HG03039 (cell line): ENCODE data around the gene BDKRB2.

Experiments used
- ATAC-seq: cut with Tn5 transposase; IDR thresholded peaks from one replicate; pipeline ENCODE4 v1.9.1; 2021; ENCODE audit warnings: mild to moderate bottlenecking, moderate library complexity; ENCODE audit not compliant: unreplicated experiment

Gene BDKRB2

DNA sequence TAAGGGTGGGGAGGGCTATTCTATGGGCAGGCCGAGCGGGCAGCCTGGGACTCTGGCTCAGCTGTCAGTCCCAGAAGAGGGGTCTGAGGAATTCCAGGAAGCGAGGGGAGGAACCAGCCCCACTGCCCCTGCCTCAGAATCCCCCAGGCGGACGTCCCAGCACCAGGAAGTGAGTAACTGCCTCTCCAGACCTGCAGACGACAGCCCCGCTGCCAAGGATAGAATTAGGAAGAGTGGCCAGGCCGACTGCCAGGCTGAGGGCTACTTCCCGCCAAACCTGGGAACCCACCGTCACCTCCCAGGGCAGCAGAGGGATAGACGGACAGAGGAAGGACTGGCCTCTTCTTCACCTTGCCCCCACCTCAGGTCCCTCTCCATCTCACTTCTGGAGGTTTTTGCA is 6.7 kb upstream of the BDKRB2 start:
- ATAC-seq: no peak

DNA sequence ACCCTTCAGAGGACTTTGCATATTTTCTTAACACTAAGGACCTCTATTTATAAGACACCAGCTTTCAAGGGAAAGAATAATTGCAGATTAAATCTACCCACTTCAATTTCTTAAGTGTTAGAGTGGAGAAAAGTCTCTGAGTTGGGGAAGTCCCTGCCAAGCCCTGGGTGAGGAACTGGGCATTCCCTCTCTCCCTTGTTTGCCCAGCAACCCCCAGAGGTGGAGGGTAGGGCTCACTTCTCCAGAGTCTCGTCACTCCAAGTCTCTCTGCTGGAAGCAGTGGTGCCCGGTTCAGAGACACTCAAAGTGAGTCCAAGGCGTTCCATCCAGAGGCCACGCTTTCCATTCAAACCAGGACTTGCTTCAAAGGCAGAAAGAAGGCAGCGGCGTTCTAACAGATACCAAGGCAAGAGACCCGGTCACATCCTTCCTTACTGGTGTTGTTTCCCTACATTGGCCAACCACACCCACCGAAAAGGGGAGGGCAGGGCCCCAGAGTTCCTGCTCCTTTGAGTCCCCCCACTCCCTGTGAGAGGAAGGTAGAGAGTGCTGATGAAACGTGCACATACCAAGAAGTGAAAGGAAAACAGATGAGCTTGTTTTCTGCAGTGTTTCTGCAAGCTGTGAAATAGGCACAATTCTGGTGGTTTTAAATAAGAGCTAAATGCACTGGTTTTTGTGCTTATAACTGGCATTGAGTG is 6.1 kb upstream of the BDKRB2 start:
- no peak for ATAC-seq

DNA sequence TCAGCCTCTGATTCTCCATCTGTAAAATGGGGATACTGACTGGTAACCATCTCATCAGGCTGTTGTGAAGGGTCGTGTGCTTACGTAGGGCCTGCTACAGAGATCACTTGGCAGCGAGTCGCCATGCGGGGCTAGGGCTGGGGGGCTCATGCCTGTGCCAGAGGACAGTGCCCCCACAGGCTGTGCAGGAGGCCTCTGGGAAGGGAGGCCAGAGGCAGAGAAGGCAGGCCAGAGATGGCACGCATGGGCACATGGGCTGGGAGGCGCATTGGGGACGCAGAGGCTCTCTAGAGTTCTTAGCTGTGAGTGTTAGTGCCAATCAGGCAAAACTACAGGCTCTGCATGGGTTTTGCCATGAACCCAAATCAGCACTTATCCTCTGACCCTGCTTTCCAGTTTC is 3.5 kb upstream of the BDKRB2 start:
- no peak for ATAC-seq

DNA sequence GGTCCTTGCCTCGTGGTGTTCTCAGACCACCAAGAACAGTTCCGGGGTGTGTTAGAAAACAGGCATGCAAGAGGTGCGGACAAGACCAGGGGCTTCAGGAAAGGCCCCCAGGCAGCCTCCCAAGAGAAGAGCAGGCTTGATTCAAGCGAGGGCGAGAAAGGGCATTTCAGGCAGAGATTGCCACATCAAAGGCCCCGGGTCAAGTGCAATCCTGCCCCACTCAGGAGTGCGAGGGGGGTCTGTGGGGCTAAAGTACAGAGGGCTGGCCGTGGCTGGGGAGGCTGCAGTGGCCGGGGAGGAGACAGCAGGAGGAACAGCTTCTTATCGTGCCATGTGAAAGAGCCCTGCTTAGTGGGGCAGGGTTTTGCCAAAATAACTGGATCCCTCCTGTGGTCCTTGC is 2.7 kb upstream of the BDKRB2 start:
- no peak for ATAC-seq

DNA sequence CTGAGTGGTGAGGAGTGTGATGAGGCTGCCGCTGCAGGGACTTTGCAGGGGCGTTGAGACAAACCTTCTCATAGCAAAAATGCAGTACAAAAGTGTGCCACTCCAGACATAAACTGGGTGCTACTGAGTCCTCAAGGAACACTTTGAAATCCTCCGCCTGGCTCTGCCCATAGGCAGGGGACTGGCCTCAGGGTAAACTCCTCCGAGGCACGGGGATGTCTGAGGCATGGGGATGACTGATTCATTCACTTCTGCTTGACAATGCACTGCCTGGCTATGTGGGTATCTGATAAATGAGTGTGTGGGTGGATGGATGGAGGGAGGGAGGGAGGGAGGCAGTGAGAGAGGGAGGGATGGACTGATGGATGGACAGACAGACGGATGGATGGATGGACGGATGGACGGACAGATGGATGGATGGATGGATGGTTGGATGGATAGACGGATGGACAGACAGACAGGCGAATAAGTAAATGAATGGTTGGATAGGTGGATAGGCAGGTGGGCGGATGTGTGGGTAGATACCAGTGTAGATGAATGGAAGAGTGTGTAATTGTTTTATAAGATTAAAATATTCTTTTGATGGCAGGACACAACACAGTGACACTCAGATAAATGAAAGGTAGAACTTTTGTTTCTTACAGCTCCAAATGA is 2.1 kb upstream of the BDKRB2 start:
- ATAC-seq: no peak

DNA sequence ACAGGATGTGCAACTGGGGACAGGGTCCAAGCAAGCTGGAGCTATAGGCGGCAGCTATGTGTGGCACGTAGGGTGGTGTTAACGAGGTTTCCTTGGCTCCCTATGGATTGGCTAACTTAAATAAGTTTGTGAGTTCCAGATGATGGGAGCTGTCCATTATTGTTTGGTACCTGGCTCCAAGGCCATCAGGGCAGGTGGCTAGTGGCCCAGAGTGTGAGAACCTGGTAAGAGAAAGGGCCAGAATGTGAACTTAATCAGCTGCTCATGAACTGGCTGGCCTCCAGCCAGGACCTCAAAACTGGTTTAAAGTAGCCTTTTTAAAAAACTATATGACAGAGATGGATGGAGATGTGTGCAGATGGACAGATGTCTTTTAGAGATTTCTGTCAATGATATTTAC is 1.5 kb upstream of the BDKRB2 start:
- no peak for ATAC-seq

DNA sequence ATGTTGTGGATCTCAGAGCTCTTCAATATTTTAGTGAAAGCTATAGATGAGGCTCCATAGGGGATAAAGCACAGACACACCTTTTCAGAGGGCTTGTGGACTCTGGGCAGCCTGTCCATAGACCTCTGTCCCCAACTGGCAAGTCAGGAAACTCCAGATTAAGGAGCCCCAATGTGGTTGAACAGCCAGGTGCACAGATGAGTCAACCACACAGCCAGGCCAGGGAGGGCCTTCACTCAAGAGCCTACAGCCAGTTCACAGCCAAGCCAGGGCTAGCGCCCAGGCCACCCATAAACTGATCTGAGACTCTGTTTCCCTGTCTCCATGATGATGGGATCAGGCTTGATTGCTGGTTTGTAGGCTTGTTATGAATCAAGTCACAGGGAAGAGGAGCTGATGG is 1.0 kb upstream of the BDKRB2 start:
- no peak for ATAC-seq

DNA sequence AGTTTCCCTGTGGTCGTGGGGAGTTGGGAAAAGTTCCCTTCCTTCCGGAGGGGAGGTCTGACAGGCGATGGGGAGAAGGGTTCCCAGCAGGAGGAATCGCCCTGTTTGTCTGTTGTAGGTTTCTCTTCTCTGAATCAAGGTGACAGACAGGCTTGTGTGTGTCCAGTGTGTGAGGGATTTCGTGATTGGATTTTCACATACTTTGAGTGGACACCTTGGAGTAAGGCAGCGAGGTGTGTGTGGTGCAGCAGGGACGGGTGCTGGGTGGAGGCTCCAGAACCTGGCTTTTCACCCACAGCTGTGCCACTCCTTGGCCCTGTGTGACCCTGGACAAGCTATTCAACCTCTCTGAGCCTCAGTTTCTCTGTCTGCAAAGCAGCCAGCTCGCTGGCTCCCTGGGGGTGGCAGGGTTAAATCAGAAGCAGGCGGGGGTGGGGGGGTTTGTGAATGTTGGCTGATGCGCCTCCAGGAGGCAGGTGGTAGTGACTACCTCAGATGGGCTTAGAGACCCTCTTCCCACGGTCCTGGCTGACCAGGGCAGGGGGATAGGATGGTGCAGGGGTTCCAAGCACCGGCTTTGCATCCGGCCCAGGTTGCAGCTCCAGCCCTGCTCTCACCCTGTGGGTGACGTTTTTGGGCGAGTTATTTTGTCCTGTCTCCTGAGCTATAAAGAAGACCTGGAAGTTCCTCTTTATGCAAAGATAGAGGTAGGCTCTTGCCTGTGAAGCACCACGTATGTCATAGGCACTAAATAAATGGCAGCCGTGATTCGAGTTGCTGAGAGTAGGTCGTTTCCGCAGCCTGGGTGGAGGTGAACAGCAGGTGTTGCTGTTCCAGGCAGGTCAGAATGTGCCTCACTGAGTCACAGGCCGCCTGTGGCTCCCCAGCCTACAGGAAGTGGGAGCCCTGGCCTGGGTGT is 679 bp downstream of the BDKRB2 start:
- ATAC-seq: no peak

DNA sequence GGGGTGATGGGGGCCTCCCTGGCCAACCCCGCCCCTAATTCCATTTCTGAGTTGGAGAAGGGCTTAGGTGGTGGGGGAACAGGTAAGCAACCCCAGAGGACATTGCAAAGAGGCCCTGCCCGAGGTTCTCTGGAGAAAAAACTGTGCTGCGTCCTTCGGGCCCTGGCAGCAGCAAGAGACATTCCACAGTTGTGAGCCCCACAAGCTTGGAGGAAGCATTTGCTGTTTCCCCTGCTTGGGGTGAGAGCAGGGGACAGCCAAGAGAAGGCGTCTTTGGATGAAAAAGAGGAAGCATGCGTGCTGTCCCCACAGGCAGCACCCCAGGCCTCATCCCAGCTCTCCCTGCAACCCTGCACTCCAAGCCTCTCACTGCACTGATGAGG is 1.3 kb downstream of the BDKRB2 start:
- no peak for ATAC-seq

DNA sequence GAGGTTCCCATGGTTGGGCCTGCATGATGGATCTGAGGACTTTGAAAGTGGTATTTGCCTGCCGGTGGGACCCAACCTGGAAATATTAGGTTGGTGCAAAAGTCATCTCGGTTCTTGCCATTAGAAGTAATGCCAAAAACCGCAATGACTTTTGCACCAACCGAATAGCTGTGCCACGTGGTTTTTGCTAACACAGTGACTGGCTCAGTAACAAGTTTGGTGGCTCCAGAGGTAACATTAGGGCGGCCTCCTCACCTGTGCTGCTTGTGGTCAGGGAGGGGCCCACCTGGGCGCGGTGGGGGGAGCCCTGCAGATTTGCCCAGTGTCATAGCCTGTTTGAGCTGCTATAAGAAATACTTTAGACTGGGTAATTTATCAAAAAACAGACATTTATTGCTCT is 1.8 kb downstream of the BDKRB2 start:
- ATAC-seq: no peak

DNA sequence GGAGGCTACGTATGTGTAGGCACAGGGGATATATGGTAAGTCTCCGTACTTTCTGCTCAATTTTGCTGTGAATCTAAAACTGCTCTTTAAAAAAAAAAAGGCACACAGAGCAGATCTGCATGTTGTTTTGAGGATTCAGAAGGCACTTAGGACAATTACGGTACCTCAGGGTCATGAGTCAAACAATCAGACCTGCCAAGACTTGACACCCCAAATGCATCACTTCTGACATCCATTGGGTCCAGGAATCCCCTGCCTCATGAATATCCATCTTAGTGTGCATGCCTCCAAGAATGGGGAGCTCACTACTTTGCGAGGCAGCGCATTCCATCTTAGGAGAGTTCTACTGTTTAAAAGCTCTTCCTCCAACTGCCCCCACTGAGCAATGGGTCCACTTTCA is 3.0 kb downstream of the BDKRB2 start:
- ATAC-seq: no peak

DNA sequence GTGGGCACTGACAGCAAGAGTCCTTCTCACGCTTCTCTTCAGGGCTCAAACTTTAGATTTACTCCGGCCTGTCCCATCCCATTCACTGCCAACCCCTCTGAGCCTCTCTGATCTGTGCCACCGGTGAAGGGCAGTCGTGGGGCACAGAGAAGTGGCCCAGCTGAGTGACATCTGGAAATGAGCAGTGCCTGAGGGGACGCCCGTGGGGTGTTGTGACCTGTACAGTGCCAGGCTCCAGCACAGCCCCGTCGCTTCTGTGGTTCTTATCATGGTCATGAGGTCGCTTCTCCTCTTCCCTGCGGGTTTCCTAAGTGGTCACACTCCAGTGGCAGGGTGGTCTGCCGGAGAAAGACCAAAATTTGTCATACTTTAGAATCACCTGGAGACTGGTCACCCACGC is 4.1 kb downstream of the BDKRB2 start:
- no peak for ATAC-seq

DNA sequence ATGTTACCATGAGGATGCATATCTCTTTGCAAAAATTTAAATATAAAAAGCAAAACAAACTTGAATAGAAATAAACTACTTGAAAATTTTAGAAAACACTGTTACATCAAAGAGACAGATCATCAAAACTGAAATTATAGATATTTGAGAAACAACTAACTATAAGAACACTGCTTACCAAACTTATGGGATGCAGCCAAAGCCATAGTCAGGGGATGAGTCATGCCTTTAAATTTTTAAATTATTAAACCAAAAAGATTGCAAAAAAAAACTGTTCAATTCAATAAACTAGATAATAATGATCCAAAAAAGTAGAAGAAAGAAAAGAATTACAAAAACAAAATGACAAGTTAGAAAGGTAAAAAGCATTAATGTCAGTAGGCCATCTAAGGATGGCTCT is 7.5 kb downstream of the BDKRB2 start:
- ATAC-seq: no peak

DNA sequence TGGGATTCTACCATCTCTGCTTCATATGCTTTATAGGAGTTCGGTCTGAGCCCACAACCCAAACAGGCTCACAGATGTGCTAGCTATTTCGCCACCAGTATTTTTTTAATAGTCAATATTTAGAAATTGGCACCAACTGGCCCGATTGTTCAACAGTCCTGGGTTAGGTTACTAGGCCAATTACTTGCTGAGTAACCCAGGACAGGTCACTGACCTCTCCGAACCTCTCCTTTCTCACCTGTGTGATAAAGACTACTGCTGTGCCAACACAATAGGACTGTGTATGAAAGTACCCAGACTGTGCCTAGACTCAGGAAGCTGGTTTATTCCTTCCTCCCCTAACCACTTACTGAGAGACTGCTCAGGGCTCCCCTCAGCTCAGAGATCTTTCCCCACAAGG is 8.3 kb downstream of the BDKRB2 start:
- no peak for ATAC-seq

DNA sequence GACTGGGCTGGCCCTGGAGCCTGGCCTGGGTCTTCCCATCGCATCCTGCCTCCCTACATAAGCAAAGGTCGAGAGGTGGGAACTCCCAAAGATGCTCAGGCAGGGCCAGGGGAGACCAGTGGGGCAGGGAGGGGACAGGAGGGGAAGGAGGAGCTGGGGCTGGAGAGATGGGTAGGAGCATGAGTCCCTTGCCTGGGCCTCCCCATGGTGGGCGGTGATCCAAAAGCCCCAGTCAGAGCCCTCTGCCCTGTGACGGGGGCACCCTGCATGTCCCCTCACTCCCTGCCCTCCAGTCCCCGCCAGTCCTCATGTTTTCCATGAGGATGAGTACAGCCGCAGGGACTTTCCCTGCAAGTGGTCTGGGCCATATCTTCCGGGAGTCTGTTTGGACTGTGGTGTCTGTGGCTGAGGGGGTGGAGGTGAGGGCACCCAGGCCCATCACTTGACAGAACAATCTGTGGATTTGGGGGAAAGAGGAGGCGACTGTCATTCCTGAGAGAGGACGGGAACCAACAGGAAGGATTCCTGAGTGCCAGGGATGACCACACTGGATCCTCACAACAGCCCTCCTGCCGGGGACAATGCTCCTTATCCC is 9.3 kb downstream of the BDKRB2 start:
- ATAC-seq: no peak

DNA sequence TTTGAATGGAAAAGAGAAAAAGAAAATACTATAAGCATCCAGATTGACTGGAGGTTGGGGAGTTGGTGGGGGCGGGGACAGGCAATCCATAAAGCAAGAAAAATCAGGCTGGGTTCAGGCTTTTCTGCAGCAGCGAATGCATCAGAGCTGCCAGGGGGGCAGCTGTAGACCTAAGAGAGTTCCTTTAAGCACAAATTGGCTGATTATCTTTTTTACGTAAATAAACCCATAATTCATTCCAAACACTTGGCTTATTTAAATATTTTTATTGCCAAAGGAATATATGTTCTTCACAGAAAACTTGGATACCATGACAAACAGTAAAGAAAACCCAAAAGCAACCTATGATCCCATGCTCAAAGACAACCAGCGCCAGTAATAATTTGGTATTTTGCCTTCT is 10.2 kb downstream of the BDKRB2 start:
- ATAC-seq: no peak

DNA sequence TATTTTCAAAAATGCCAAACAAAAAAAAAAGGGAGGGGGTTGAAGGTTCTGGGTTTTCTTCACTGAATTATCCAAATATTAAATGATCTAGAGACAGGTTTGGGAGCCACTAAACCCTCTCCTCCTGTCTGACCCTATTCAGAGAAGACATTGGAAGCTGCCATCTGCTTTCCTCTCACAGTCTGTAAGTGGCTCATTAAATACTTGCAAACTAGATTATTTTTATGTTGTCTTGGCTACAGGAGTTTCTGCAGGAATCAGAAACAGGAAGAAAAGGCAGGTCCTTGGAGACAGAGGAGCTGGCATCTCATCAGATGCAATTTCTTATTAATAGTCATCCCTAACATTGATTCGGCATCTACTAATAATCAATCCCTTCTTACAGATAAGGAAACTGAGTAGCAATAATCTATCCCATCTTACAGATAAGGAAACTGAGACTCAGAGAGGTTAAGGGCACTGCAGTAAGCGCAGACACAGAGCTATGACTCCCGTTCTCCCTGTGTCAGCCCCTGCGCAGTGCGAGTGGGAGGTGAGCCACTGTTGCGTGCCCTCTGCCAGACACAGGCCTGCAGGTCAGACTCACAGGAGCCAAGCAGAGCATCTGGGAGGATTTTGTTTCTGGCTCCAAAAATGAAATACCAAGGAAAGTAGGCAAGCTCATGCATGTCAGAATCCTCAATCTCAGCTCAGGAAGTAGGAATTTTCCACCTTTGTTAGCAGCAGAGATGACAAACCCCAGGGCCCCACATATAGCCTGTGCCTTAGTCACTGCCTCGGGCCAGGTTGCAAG is 11.0 kb downstream of the BDKRB2 start:
- no peak for ATAC-seq

DNA sequence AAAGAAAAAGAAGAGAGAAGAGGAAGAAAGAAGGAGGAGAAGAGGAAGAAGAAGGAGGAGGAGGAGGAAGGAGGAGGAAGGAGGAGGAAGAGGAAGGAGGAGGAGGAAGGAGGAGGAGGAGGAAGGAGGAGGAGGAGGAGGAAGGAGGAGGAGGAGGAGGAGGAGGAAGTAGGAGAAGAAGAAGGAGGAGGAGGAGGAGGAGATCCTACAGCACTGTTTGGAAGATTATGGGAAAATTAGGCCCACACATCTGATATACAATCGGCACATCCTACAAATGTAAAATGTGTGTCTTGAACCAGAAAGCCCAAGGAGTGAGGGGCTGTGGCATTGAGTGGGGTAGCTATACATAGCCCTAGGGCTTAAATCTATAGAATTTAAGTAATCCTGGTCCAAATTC is 12.0 kb downstream of the BDKRB2 start:
- ATAC-seq: no peak

DNA sequence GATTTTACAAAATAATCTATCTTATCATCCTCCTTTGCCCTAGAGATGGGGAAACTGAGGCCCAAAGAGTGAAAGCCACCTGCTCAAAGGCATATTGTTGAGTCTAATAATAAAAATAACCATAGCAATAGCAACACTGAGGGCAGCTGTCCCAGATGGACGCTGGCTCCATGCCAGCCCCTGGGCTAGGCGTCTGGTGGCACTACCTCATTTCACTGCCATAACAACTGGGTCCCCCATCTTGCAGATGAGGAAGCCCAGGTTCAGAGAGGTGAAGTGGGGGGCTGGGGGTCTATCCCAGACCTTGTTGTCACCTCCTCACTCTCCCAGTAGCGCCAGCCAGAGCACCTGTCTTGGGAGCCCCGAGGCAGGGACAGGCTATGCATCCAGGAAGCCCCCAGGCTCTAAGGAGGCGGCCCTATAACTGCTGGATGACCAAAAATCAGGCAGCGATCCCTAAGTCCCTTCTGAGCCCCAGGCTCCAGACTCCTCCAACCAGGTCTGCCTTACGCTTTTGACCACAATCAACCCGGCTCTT is 12.8 kb downstream of the BDKRB2 start:
- no peak for ATAC-seq

DNA sequence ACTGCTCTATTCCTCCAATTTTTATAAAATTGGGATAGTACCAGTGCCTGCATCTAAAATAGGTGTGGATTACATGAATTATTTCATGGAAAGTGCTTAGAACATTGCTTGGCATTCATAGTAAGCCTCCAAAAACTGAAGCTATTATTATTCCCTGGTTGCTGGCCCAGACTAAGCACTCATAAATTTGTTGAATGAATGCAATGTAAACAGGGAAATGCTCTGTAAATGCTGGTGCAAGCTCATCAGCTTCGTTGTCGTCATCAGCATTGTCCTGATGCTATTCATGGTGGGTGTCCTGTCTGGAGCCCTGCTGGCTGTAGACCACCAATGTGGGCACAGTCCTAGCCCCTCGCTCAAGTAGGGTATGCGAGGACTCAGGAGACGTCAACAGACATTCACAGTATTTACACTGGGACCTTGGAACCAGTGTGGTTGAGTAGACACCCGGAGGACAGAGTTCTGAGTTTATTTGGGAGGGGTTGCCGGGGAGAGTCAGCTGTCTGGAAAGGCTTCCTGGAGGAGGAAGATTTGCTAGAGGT is 16.5 kb downstream of the BDKRB2 start:
- ATAC-seq: no peak
